Effector memory CD8-positive, alpha-beta T cell (primary cell): ENCODE measurements around the gene FGF9.
A peak's percentile ranks its signal among the peaks of the same experiment; 100 is the strongest.

ENCODE experiments used
- ATAC-seq: fragments of 150-1000 bp; cut with Tn5 transposase; replicated peaks from 2 replicates; pipeline ENCODE4 v1.10.0; 2021; ENCODE audit warnings: mild to moderate bottlenecking, moderate library complexity
- DNase-seq, 3 experiments: peaks; one replicate each; pipeline ENCODE4 v3.0.0; 2021
- H3K27ac Mint-ChIP-seq, 2 donors: one replicate each; pipeline ENCODE4 v1.8.0; 2022; ENCODE audit warnings: mild to moderate bottlenecking in 2 of 2, mixed read lengths in 2 of 2, moderate library complexity in 2 of 2
- H3K27me3 Mint-ChIP-seq, 2 donors: one replicate each; pipeline ENCODE4 v1.8.0; 2022; ENCODE audit warnings: mixed read lengths in 2 of 2
- H3K36me3 Mint-ChIP-seq: one replicate; pipeline ENCODE4 v1.8.0; 2022; ENCODE audit warnings: mild to moderate bottlenecking, moderate library complexity, mixed read lengths; ENCODE audit not compliant: insufficient read depth
- H3K4me1 Mint-ChIP-seq, 2 donors: one replicate each; pipeline ENCODE4 v1.8.0; 2022; ENCODE audit warnings: low read depth in 2 of 2, mixed read lengths in 2 of 2
- H3K4me3 Mint-ChIP-seq, 2 donors: one replicate each; pipeline ENCODE4 v1.8.0; 2022; ENCODE audit warnings: mild to moderate bottlenecking in 2 of 2, mixed read lengths in 2 of 2, moderate library complexity in 2 of 2
- H3K9me3 Mint-ChIP-seq, 2 donors: one replicate each; pipeline ENCODE4 v1.8.0; 2022; ENCODE audit warnings: mixed read lengths in 2 of 2

The FGF9 gene

GRCh38 chr13:21668732-21669275 lies 2.1 kb upstream of the FGF9 start:
- Mint-ChIP-seq H3K36me3 (peaks cover 20% of the 10 kb centered on the region), H3K27me3 (peaks cover 0 to 11% of the 10 kb centered on the region in 2 donors), H3K4me3 (peak overlapping the region; percentile 88), H3K9me3 (no peaks in the 10 kb centered on the region), H3K4me1 (peaks cover 33 to 35% of the 10 kb centered on the region in 2 donors), H3K27ac (peak overlapping the region; percentile 78 to 88)
- DNase-seq = no peak
- no peak for ATAC-seq

- peaks cover 0 to 7% of the 10 kb centered on the region in 2 donors for H3K27me3 Mint-ChIP-seq
- H3K4me3 Mint-ChIP-seq = peak overlapping the region; percentile 88
- peak overlapping the region; percentile 78 to 88 for H3K27ac Mint-ChIP-seq
- H3K9me3 Mint-ChIP-seq = no peaks in the 10 kb centered on the region
- ATAC-seq (peak; percentile 26), DNase-seq (peak; percentile 46 to 55 (median 55))
- H3K4me1 Mint-ChIP-seq = peaks cover 38% of the 10 kb centered on the region in 2 donors
- H3K36me3 Mint-ChIP-seq = peaks cover 23% of the 10 kb centered on the region
These were observed 629 bp upstream of the FGF9 start for GRCh38 chr13:21670006-21670882.

GRCh38 chr13:21671620-21672286 lies 880 bp downstream of the FGF9 start:
- DNase-seq (no peak), ATAC-seq (no peak)
- no peaks in the 10 kb centered on the region for H3K9me3 Mint-ChIP-seq
- H3K36me3 Mint-ChIP-seq = peaks cover 23% of the 10 kb centered on the region
- peaks cover 8 to 15% of the 10 kb centered on the region in 2 donors for H3K27me3 Mint-ChIP-seq
- H3K4me3 Mint-ChIP-seq = peak overlapping the region; percentile 88
- H3K27ac Mint-ChIP-seq = peak overlapping the region; percentile 78 to 88
- peaks cover 38 to 42% of the 10 kb centered on the region in 2 donors for H3K4me1 Mint-ChIP-seq

GRCh38 chr13:21672287-21672680 lies 1.4 kb downstream of the FGF9 start:
- Mint-ChIP-seq H3K4me1 (peaks cover 38 to 42% of the 10 kb centered on the region in 2 donors), H3K27ac (no peak overlapping the region), H3K9me3 (no peaks in the 10 kb centered on the region), H3K4me3 (peak overlapping the region; percentile 88), H3K27me3 (peaks cover 13 to 15% of the 10 kb centered on the region in 2 donors), H3K36me3 (peaks cover 23% of the 10 kb centered on the region)
- DNase-seq (no peak), ATAC-seq (no peak)

- H3K27me3 Mint-ChIP-seq = peaks cover 15 to 18% of the 10 kb centered on the region in 2 donors
- peaks cover 23% of the 10 kb centered on the region for H3K36me3 Mint-ChIP-seq
- DNase-seq = no peak
- no peak for ATAC-seq
- peaks cover 38 to 42% of the 10 kb centered on the region in 2 donors for H3K4me1 Mint-ChIP-seq
- no peaks in the 10 kb centered on the region for H3K9me3 Mint-ChIP-seq
- no peak overlapping the region for H3K27ac Mint-ChIP-seq
- H3K4me3 Mint-ChIP-seq = peak overlapping the region; percentile 88
These were observed 2.1 kb downstream of the FGF9 start for GRCh38 chr13:21672796-21673538.

- ATAC-seq (peak; percentile 10), DNase-seq (peak; percentile 14 to 35 (median 15))
- Mint-ChIP-seq H3K4me1 (peaks cover 37 to 41% of the 10 kb centered on the region in 2 donors), H3K4me3 (peak overlapping the region; percentile 88), H3K9me3 (no peaks in the 10 kb centered on the region), H3K27me3 (peaks cover 12 to 18% of the 10 kb centered on the region in 2 donors), H3K36me3 (peaks cover 23% of the 10 kb centered on the region), H3K27ac (peak overlapping the region in 1 of 2 donors; percentile 32)
These were observed 2.6 kb downstream of the FGF9 start for GRCh38 chr13:21673539-21673788.

GRCh38 chr13:21673789-21674489 lies 3.1 kb downstream of the FGF9 start:
- peak overlapping the region in 1 of 2 donors; percentile 32 for H3K27ac Mint-ChIP-seq
- peak overlapping the region; percentile 88 for H3K4me3 Mint-ChIP-seq
- peaks cover 32 to 36% of the 10 kb centered on the region in 2 donors for H3K4me1 Mint-ChIP-seq
- peak; percentile 12 for ATAC-seq
- peaks cover 23% of the 10 kb centered on the region for H3K36me3 Mint-ChIP-seq
- DNase-seq = peak; percentile 17 to 47 (median 33)
- no peaks in the 10 kb centered on the region for H3K9me3 Mint-ChIP-seq
- peaks cover 8 to 18% of the 10 kb centered on the region in 2 donors for H3K27me3 Mint-ChIP-seq

GRCh38 chr13:21674490-21675009 lies 3.7 kb downstream of the FGF9 start:
- Mint-ChIP-seq H3K4me3 (peak overlapping the region; percentile 88), H3K27ac (peak overlapping the region in 1 of 2 donors; percentile 32), H3K9me3 (no peaks in the 10 kb centered on the region), H3K27me3 (peaks cover 8 to 18% of the 10 kb centered on the region in 2 donors), H3K36me3 (peaks cover 18% of the 10 kb centered on the region), H3K4me1 (peaks cover 27 to 32% of the 10 kb centered on the region in 2 donors)
- DNase-seq = peak in 2 of 3 experiments; percentile 1 to 13
- no peak for ATAC-seq

GRCh38 chr13:21675095-21675991 lies 4.5 kb downstream of the FGF9 start:
- H3K4me3 Mint-ChIP-seq = peak overlapping the region; percentile 88
- peaks cover 8 to 18% of the 10 kb centered on the region in 2 donors for H3K27me3 Mint-ChIP-seq
- peak; percentile 10 for ATAC-seq
- DNase-seq = peak; percentile 34 to 38 (median 34)
- peaks cover 27 to 30% of the 10 kb centered on the region in 2 donors for H3K4me1 Mint-ChIP-seq
- H3K36me3 Mint-ChIP-seq = peaks cover 13% of the 10 kb centered on the region
- H3K27ac Mint-ChIP-seq = no peak overlapping the region
- H3K9me3 Mint-ChIP-seq = no peaks in the 10 kb centered on the region

GRCh38 chr13:21676611-21677021 lies 5.7 kb downstream of the FGF9 start:
- Mint-ChIP-seq H3K27me3 (peaks cover 8 to 18% of the 10 kb centered on the region in 2 donors), H3K27ac (no peak overlapping the region), H3K4me3 (peak overlapping the region in 1 of 2 donors; percentile 88), H3K9me3 (no peaks in the 10 kb centered on the region), H3K4me1 (peaks cover 22 to 25% of the 10 kb centered on the region in 2 donors), H3K36me3 (peaks cover 3% of the 10 kb centered on the region)
- DNase-seq (no peak), ATAC-seq (no peak)

GRCh38 chr13:21677075-21677623 lies 6.3 kb downstream of the FGF9 start:
- no peak overlapping the region for H3K4me3 Mint-ChIP-seq
- peaks cover 3% of the 10 kb centered on the region for H3K36me3 Mint-ChIP-seq
- H3K27ac Mint-ChIP-seq = no peak overlapping the region
- H3K4me1 Mint-ChIP-seq = peaks cover 16 to 21% of the 10 kb centered on the region in 2 donors
- peaks cover 8 to 18% of the 10 kb centered on the region in 2 donors for H3K27me3 Mint-ChIP-seq
- no peaks in the 10 kb centered on the region for H3K9me3 Mint-ChIP-seq
- no peak for ATAC-seq
- no peak for DNase-seq
